ENCODE results near the gene ERF.
A peak's percentile ranks its signal among the peaks of the same experiment; 100 is the strongest.
"Not testable (repeated sequence)": the region's sequence is repeated elsewhere in the genome, so short reads cannot be mapped to it uniquely, and the experiment has no call there.

Gene ERF

GRCh38 chr19:42274065-42274682 is 19.2 kb upstream of the ERF start:
- no peak for DNase-seq

- DNase-seq: no peak
Observed at GRCh38 chr19:42273407-42274064, 18.6 kb upstream of the ERF start.

GRCh38 chr19:42272989-42273406 is 18.1 kb upstream of the ERF start:
- DNase-seq: no peak

GRCh38 chr19:42272535-42272897 is 17.6 kb upstream of the ERF start:
- DNase-seq: no peak

- DNase-seq: no peak
Observed at GRCh38 chr19:42271861-42272534, 17.1 kb upstream of the ERF start.

GRCh38 chr19:42271045-42271419 is 16.1 kb upstream of the ERF start:
- no peak for DNase-seq

GRCh38 chr19:42270346-42271044 is 15.6 kb upstream of the ERF start:
- DNase-seq: peak; percentile 37 to 79

GRCh38 chr19:42269478-42270345 is 14.8 kb upstream of the ERF start:
- no peak for DNase-seq

GRCh38 chr19:42268704-42269477 is 14.0 kb upstream of the ERF start, which contains the start of gene CIC:
CIC (plus strand) TSS chr19:42269252; CDS start chr19:42271784, 2,532 bp downstream.
- DNase-seq: peak; percentile 92 to 100

- peak; percentile 97 to 99 for DNase-seq
Observed at GRCh38 chr19:42268142-42268703, 13.3 kb upstream of the ERF start.

- no peak for DNase-seq
Observed at GRCh38 chr19:42267644-42268141, 12.8 kb upstream of the ERF start.

GRCh38 chr19:42266928-42267603 is 12.1 kb upstream of the ERF start:
- not testable (repeated sequence) for DNase-seq

GRCh38 chr19:42266105-42266504 is 11.2 kb upstream of the ERF start:
- DNase-seq: not testable (repeated sequence)

- DNase-seq: no peak
Observed at GRCh38 chr19:42261763-42262162, 6.8 kb upstream of the ERF start.

- not testable (repeated sequence) for DNase-seq
Observed at GRCh38 chr19:42257842-42258241, 2.9 kb upstream of the ERF start.

GRCh38 chr19:42255766-42256745 is 1.1 kb upstream of the ERF start:
- DNase-seq: peak in 1 of 2 donors; percentile 39

- peak; percentile 46 to 47 for DNase-seq
Observed at GRCh38 chr19:42254089-42254849, 659 bp downstream of the ERF start.

Data from bone marrow (tissue), 2 donors.